Measurements from ENCODE around the gene NSF.
A peak's percentile ranks its signal among the peaks of the same experiment; 100 is the strongest.
"Not testable (repeated sequence)": the region's sequence is repeated elsewhere in the genome, so short reads cannot be mapped to it uniquely, and the experiment has no call there.

Gene NSF

GRCh38 chr17:46776298-46777005 lies 186.0 kb downstream of the NSF start:
- no peak for DNase-seq (ENCODE audit: low spot score)

- no peak for DNase-seq (ENCODE audit: low spot score)
These were observed 187.8 kb downstream of the NSF start for GRCh38 chr17:46777943-46778915.

DNA sequence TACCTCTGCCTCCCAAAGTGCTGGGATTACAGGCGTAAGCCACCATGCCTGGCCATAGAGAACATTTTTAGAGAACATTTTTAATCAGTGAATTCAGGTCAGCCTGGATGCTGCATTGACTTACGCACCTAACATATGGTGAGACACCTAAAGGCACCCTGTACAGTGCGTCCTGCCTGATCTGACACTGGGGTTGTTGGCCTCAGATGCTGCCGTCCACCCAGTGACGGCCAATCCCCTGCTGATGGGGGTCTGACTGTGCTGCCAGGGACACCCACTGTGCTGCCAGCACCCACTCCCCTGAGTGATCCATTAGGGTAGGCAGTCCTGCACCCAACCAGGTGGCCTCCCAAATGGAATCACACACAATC lies 189.5 kb downstream of the NSF start:
- no peak for DNase-seq (ENCODE audit: low spot score)

DNA sequence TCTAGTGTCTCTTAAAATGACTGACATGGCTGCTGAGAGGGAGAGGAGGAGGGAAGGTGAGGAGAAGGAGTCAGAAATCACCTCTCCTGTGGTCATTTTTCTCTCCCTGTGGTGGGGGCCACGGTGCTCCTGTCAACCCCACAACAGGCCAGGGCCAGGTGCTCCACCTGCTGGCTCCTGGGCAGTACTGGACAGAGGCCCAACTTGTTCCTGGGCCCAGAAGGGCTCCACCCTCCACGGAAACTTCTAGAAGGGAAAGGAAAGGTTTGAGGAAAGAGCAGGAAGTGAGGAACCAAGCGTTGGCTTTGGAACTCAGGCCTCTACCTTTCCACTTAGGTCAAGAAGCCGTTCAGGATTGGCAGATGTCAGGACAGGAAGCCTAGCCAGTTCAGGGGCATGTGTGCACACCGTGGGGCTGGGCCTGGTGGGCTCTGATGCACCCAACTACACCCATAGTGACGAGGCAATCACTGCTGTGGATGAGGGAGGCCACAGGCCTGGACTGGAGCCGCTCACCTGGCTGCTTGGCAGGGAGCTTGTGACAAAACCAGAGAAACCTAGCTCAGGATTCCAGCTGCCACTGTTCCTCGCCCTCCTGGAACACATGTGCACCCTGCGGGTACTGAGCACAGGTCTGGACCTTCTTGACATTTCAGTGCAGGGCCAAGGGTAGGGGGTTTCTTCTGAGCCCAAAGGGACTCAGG lies 191.9 kb downstream of the NSF start:
- peak; percentile 78 for DNase-seq (ENCODE audit: low spot score)

- DNase-seq (ENCODE audit: low spot score) = no peak
These were observed 192.6 kb downstream of the NSF start for GRCh38 chr17:46783031-46783593.

- DNase-seq (ENCODE audit: low spot score) = no peak
These were observed 195.2 kb downstream of the NSF start for GRCh38 chr17:46785696-46786095.

GRCh38 chr17:46787478-46787877 lies 197.0 kb downstream of the NSF start:
- no peak for DNase-seq (ENCODE audit: low spot score)

DNA sequence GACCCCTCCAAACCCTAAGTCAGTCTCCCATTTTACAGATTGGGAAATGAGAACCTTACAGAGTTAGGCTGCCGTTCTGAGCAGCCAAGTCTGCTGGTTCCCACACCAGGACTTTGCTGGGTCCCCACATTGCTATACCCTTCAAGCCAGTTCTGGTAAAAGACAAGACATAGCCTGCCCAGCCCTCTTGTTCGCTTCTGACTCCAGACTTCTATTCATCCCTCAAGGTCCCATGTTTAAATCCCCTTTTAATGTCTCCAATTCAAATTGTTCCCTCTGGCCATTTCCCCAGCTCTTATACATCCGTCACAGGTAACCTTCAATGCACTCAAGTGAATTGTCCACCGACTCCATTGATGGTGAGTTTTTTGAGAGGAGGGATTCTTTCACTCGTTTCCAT lies 197.8 kb downstream of the NSF start:
- DNase-seq (ENCODE audit: low spot score) = no peak

DNA sequence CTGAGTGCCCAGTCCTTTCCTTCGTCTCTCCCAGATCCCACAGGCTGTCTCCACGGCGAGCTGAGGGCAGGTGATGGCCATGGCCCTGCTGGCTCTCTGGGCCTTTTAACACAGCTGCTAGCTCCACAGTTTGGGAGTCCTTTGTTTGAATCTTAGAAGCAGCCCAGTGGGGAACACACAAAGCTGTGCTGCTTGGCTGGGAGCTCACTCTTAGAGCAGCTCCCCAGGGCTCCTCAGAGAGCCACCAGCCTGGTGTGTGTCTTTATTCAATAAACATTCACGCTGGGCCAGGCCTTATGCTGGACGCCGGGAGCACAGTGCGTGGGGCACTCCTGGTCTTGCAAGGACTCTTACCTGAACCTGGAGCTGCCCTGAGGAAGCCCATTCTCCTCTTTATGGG lies 198.3 kb downstream of the NSF start:
- DNase-seq (ENCODE audit: low spot score) = no peak

- no peak for DNase-seq (ENCODE audit: low spot score)
These were observed 199.1 kb downstream of the NSF start for GRCh38 chr17:46789610-46790009.

DNA sequence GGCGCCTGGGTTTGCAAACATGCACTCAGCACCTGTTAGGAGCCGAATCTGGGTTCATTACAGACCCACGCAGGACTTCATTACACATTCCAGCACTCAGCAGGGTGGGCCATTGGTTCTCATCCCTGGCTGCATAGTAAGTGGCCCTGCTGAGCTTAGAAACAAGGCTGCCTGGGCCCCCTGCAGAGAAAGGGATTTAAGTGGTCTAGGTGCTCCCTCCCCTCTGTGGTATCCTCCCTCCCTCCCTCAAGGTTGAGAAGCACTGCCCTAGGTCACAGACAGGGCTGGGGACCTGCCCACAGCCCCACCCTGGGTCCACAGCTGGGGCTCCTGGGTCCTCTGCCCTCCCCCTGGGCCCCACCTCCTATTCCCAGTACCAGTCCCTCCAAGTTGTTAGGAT lies 199.7 kb downstream of the NSF start:
- DNase-seq (ENCODE audit: low spot score) = no peak

DNA sequence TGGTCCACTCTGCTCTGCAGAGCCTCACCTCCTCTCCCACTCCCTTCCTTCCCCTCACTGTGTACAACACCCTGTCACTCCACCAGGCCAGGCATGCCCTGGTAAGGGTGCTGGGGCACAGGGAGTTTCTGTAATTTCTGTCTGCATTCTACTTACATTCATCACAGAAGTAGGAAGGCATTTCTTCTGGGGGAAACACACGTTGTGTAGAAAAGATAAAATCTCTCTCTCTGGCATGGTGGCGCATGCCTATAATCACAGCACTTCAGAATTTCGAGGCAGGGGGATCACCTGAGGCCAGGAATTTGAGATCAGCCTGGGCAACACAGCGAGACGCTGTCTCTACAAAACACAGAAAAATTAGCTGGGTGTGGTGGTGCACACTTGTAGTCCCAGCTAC lies 201.1 kb downstream of the NSF start:
- no peak for DNase-seq (ENCODE audit: low spot score)

- no peak for DNase-seq (ENCODE audit: low spot score)
These were observed 201.6 kb downstream of the NSF start for GRCh38 chr17:46792071-46792470.

- DNase-seq (ENCODE audit: low spot score) = not testable (repeated sequence)
These were observed 202.6 kb downstream of the NSF start for GRCh38 chr17:46793023-46793422.

- DNase-seq (ENCODE audit: low spot score) = no peak
These were observed 203.1 kb downstream of the NSF start for GRCh38 chr17:46793541-46793940.

GRCh38 chr17:46794318-46794717 lies 203.8 kb downstream of the NSF start:
- no peak for DNase-seq (ENCODE audit: low spot score)

DNA sequence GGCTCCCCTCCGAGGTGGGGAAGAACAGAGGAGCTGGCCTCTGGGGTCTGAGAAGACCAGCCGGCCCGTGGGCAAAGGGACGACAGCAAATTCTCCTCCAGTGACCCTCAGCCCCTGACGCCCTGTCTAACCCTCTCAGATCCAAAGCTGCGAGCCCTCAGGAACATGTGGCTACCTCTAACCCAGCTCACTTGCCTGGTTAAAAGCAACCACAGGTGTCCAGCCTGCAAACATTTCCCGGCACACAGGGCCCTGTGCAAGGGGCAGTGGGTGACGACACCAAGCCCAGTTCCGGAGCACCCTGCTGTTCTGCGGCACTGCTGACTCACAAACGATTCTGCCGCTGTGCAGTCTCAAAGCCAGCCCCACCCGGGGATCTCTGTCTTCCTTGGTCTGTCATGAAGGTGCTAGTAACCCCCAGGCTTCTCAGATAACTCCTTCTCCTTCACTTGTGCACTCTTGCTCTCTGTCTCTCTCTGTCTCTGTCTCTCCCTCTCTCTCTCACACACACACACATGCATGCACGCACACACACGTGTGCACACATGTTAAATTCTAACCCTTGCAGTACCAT lies 205.0 kb downstream of the NSF start:
- DNase-seq (ENCODE audit: low spot score) = no peak

GRCh38 chr17:46796084-46796483 lies 205.6 kb downstream of the NSF start:
- DNase-seq (ENCODE audit: low spot score) = no peak

- no peak for DNase-seq (ENCODE audit: low spot score)
These were observed 206.1 kb downstream of the NSF start for GRCh38 chr17:46796524-46796923.

- no peak for DNase-seq (ENCODE audit: low spot score)
These were observed 206.6 kb downstream of the NSF start for GRCh38 chr17:46796956-46797530.

DNA sequence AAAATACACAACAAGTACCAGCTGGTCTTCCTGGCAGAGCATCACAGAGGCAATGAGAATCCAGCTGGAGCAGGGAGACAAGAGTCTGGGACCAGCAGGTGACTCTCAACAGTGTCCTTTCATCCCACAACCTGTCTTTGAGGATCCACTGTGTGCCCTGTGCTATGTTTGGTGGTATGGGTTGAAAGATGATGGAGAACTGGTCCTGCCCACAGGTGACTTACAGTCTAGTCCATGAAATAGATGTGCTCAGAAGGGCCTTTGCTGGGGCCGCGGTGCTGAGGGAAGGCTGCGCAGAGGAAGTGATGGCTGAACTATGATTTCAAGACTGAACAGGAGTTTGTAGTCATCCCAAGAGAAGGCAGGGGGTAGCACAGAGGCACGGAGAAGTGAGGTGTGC lies 210.1 kb downstream of the NSF start:
- no peak for DNase-seq (ENCODE audit: low spot score)

- no peak for DNase-seq (ENCODE audit: low spot score)
These were observed 212.3 kb downstream of the NSF start for GRCh38 chr17:46802800-46803199.
